ENCODE results near the gene RAB40B.

The RAB40B gene

DNA sequence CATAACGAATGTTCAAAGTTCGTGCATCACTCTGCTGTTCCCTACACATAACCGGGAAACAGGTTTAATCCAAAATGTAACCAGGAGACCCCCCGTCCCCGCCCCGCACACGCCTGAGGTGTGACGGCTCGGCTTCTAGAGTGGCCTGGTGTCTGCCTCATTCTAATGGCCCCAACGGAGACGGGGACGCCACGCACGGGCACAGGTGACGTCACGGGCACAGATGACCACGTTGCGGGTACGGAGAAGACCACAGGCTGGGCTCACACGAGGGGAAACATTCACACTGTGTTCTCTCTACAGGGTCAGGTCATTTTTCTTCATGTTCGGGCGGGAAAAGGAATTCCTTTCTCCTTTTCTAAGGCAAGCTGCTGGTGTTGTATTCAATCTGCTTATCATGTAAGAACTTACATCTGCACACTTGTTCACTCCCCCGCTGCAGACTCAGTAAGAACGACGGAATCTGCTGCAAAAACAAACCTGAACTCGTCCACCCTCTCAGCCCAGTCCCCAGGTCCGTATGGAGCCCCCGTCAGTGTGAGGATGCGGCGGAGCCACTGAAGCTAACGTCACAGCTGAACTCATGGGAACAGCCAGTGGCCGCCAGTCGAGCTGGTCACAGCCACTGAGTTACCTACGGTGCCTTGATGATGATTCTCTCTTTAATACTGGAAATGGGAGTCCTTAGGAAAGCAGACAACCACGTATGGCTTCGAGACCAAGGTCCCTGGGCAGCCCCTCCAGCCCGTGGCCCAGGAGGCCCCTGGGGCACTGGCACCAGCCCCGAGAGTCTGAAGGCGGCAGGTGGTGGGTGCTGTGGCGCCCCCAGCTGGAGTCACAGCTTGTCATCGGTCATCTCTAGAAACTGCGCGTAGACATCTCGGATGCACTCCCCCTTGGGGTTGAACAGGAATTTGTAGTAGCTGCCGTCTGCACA lies 83.1 kb downstream of the RAB40B start:
- TF ChIP-seq TAF1 (IDR thresholded peaks at IDR 0.05; ENCODE audit: low read depth, low read length), result no peak
- no peak for TF ChIP-seq SPI1 (IDR thresholded peaks at IDR 0.05; ENCODE audit: low read depth, low read length)
- no peak for TF ChIP-seq PAX5 (IDR thresholded peaks at IDR 0.05; ENCODE audit: insufficient read depth, low read length, severe bottlenecking)
- no peak for TF ChIP-seq POLR2A (IDR thresholded peaks at IDR 0.05; ENCODE audit: low read depth, low read length)
- TF ChIP-seq POU2F2 (IDR thresholded peaks at IDR 0.05; ENCODE audit: low read depth, low read length), result no peak
- TF ChIP-seq POLR2AphosphoS5 (IDR thresholded peaks at IDR 0.05; ENCODE audit: low read depth, low read length), result no peak; the same call in 1 of the 2 replicates

DNA sequence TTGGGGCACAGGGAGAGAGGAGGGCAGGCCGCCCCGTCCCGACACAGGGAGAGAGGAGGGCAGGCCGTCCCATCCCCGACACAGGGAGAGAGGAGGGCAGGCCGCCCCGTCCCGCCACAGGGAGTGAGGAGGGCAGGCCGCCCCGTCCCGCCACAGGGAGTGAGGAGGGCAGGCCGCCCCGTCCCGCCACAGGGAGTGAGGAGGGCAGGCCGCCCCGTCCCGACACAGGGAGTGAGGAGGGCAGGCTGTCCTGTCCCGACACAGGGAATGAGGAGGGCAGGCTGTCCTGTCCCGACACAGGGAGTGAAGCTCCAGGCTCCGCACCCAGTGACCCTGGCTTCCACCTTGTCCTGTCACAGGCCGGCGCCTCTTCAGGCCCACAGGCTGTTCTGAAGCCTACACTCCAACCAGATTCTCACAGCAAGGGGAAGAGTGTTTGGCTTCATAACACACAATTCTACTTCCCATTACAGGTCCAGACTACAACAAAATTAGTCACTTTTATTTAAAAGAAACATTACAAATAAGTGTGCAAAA lies 84.3 kb downstream of the RAB40B start:
- no peak for TF ChIP-seq POLR2AphosphoS5 (IDR thresholded peaks at IDR 0.05; ENCODE audit: low read depth, low read length)
- no peak for TF ChIP-seq SPI1 (IDR thresholded peaks at IDR 0.05; ENCODE audit: low read depth, low read length)
- TF ChIP-seq PAX5 (IDR thresholded peaks at IDR 0.05; ENCODE audit: insufficient read depth, low read length, severe bottlenecking), result no peak
- TF ChIP-seq POLR2A (IDR thresholded peaks at IDR 0.05; ENCODE audit: low read depth, low read length), result no peak
- no peak for TF ChIP-seq POU2F2 (IDR thresholded peaks at IDR 0.05; ENCODE audit: low read depth, low read length)
- no peak for FAIRE-seq
- no peak for DNase-seq (ENCODE audit: insufficient read length, low spot score)

More for the DNA sequence above, 83.1 kb downstream of the RAB40B start:
- DNase-seq (ENCODE audit: insufficient read length, low spot score), result no peak
- FAIRE-seq, result no peak

DNA sequence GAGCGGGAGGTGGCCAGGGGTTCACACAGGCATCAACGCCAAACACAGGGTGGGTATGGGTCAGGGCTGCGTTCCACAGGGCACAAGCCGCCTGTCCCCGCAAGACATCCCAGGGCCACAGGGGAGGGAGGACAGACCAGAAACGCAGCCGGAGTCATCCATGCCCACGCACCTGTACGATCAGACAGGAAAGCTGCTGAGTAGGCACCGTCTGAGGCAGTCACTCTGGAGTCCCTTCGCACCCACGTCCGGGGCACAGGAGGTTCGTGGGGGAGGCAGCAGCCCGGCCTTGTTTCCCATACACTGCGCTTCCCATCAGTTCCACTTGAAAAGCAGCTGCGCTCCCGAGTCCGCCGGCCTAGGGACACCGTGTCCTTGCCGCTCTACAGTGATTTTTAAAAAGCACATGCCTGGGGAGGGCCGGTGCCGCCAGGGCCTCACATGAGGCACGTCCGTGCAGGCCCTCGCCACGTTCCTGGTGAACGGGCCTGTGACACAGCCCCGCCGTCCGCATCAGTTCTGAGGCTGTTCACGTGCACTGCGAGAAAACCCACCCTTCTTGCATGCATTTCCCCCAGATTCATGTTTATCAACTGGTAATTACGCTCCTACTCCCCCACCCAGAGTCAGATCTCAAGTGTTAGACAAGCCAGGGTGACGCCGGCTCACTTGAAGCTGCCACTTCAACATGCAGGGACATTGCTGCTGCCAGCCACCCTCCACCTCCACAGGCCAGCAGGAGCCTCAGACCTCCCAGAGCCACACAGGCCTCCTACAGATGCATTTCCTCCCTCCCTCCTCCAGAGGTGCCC lies 85.0 kb downstream of the RAB40B start:
- no peak for TF ChIP-seq TAF1 (IDR thresholded peaks at IDR 0.05; ENCODE audit: low read depth, low read length)
- TF ChIP-seq PAX5 (IDR thresholded peaks at IDR 0.05; ENCODE audit: insufficient read depth, low read length, severe bottlenecking), result no peak
- TF ChIP-seq POU2F2 (IDR thresholded peaks at IDR 0.05; ENCODE audit: low read depth, low read length), result no peak
- 0 out of 2 replicates have a peak, but pooled peaks have one; percentile 33 for TF ChIP-seq POLR2AphosphoS5 (IDR thresholded peaks at IDR 0.05; ENCODE audit: low read depth, low read length)
- 0 out of 2 replicates have a peak, but pooled peaks have one; percentile 25 for TF ChIP-seq POLR2A (IDR thresholded peaks at IDR 0.05; ENCODE audit: low read depth, low read length)
- TF ChIP-seq SPI1 (IDR thresholded peaks at IDR 0.05; ENCODE audit: low read depth, low read length), result no peak
- FAIRE-seq (no peak), DNase-seq (ENCODE audit: insufficient read length, low spot score) (no peak)

DNA sequence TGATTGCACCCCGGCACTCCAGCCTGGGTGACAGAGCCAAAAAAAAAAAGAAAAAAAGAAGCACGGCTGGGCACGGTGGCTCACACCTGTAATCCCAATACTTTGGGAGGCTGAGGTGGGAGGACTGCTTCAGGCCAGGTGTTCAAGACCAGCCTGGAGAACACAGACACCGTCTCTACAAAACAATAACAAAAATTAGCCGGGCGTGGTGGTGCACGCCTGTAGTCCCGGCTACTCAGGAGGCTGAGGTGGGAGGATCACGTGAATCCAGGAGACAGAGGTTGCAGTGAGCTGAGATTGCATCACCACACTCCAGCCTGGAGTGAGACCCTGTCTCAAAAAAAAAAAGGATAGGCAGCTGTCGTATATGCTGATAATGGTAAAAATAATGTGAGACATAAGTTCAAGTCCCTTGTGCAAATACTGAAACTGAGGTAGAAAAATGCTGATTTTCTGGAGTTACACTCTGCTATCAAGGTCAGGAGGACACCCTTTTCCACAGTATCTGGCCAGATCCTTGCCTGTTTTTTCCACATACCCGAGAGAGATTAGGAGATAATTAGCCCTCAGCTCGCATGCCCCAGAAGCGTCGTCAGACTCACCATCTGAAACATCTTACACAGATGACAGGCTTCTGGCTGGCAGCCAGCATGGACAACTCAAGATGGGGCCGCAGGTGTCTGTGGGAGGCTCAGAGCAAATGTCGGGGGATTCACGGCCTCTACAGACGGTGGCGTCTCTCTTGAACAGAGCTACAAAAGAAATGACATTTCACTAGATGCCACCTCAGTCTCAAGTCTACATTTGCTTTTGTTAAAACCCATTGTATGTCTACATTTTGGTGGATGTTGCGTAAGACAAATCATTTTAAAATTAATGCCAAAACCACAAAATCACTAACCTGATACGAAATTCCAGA lies 87.1 kb downstream of the RAB40B start:
- no peak for FAIRE-seq
- no peak for DNase-seq (ENCODE audit: insufficient read length, low spot score)
- no peak for TF ChIP-seq POLR2AphosphoS5 (IDR thresholded peaks at IDR 0.05; ENCODE audit: low read depth, low read length)
- no peak for TF ChIP-seq PAX5 (IDR thresholded peaks at IDR 0.05; ENCODE audit: insufficient read depth, low read length, severe bottlenecking)
- no peak for TF ChIP-seq TAF1 (IDR thresholded peaks at IDR 0.05; ENCODE audit: low read depth, low read length)
- TF ChIP-seq POU2F2 (IDR thresholded peaks at IDR 0.05; ENCODE audit: low read depth, low read length), result no peak
- no peak for TF ChIP-seq SPI1 (IDR thresholded peaks at IDR 0.05; ENCODE audit: low read depth, low read length)
- no peak for TF ChIP-seq POLR2A (IDR thresholded peaks at IDR 0.05; ENCODE audit: low read depth, low read length)

DNA sequence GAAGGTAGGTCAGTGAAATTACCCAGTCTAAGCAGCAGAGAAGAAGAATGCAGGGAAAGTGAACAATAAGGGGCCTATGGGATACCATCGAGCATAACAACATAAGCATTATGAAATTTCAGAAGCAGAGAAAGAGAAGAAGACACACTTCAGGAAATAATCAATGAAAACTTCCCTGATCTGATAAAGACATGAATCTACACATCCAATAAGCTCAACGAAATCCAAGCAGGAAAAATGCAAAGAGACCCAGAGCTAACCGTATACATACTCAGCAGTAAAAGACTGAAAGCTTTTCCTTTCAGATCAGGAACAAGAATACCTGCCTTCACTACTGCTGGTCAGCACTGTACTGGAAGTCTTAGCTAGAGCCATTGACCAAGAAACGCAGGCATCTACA lies 88.8 kb downstream of the RAB40B start:
- FAIRE-seq (no peak), DNase-seq (ENCODE audit: insufficient read length, low spot score) (no peak)
- TF ChIP-seq POU2F2 (IDR thresholded peaks at IDR 0.05; ENCODE audit: low read depth, low read length) (no peak), POLR2A (IDR thresholded peaks at IDR 0.05; ENCODE audit: low read depth, low read length) (no peak), SPI1 (IDR thresholded peaks at IDR 0.05; ENCODE audit: low read depth, low read length) (no peak), TAF1 (IDR thresholded peaks at IDR 0.05; ENCODE audit: low read depth, low read length) (no peak), PAX5 (IDR thresholded peaks at IDR 0.05; ENCODE audit: insufficient read depth, low read length, severe bottlenecking) (no peak), POLR2AphosphoS5 (IDR thresholded peaks at IDR 0.05; ENCODE audit: low read depth, low read length) (no peak)

DNA sequence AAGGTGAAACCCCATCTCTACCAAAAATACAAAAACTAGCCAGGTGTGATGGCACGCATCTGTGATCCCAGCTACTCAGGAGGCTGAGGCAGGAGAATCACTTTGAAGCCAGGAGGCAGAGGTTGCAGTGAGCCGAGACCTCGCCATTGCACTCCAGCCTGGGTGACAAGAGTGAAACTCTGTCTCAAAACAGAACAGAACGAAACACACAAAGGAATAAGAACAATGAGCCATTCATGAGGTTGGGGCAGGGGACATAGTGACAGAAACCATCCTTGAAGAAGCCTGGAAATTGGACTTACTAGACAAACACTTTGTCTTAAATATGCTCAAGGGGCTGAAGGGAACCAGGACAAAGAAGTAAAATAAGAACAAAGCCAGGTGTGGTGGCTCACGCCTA lies 89.7 kb downstream of the RAB40B start:
- FAIRE-seq (no peak), DNase-seq (ENCODE audit: insufficient read length, low spot score) (no peak)
- TF ChIP-seq POLR2AphosphoS5 (IDR thresholded peaks at IDR 0.05; ENCODE audit: low read depth, low read length) (no peak), SPI1 (IDR thresholded peaks at IDR 0.05; ENCODE audit: low read depth, low read length) (no peak), POLR2A (IDR thresholded peaks at IDR 0.05; ENCODE audit: low read depth, low read length) (no peak), TAF1 (IDR thresholded peaks at IDR 0.05; ENCODE audit: low read depth, low read length) (no peak), POU2F2 (IDR thresholded peaks at IDR 0.05; ENCODE audit: low read depth, low read length) (no peak), PAX5 (IDR thresholded peaks at IDR 0.05; ENCODE audit: insufficient read depth, low read length, severe bottlenecking) (no peak)

DNA sequence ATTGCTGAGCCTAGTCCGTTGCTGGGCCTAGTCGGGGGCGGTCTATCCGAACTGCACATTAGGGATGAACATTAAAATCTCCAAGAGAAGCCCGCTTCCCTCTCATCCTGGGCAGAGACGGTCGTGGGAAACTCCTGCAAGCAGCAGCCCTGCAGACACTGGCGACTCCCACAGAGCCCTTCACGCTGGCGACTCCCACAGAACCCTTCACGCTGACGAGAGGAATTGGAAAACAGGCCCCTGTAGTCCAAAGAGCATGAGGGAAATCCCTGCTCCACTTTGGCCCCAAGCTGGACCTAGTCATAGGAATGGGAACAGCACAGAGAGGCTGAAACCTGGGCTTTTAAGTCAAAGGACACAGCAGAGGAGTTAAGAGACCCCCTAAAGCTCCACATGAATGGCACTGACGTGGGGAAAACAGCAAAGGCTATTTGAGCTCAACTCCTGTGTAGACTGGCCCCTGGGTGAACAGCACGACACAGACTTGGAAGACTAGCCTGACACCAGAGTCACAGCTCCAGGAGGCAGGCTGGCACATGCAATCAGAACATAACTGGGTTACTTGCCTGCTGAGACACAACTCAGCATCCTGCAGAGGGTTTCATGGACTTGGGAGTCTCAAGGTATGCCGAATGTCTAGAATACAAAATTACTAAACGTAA lies 92.4 kb downstream of the RAB40B start:
- TF ChIP-seq TAF1 (IDR thresholded peaks at IDR 0.05; ENCODE audit: low read depth, low read length), result no peak
- TF ChIP-seq PAX5 (IDR thresholded peaks at IDR 0.05; ENCODE audit: insufficient read depth, low read length, severe bottlenecking), result no peak
- no peak for TF ChIP-seq POLR2A (IDR thresholded peaks at IDR 0.05; ENCODE audit: low read depth, low read length)
- TF ChIP-seq SPI1 (IDR thresholded peaks at IDR 0.05; ENCODE audit: low read depth, low read length), result no peak
- no peak for TF ChIP-seq POLR2AphosphoS5 (IDR thresholded peaks at IDR 0.05; ENCODE audit: low read depth, low read length)
- no peak for TF ChIP-seq POU2F2 (IDR thresholded peaks at IDR 0.05; ENCODE audit: low read depth, low read length)
- no peak for FAIRE-seq
- no peak for DNase-seq (ENCODE audit: insufficient read length, low spot score)

Measured in GM12891 (cell line).